HG03280 (cell line): ENCODE data around the gene MB.
"Not testable (repeated sequence)": the region's sequence is repeated elsewhere in the genome, so short reads cannot be mapped to it uniquely, and the experiment has no call there.

Experiments used
- ATAC-seq: cut with Tn5 transposase; IDR thresholded peaks from one replicate; pipeline ENCODE4 v1.9.1; 2021; ENCODE audit warnings: mild to moderate bottlenecking, moderate library complexity; ENCODE audit not compliant: unreplicated experiment

MB gene

GRCh38 chr22:35638001-35638400 lies 20.9 kb upstream of the MB start:
- ATAC-seq = no peak

DNA sequence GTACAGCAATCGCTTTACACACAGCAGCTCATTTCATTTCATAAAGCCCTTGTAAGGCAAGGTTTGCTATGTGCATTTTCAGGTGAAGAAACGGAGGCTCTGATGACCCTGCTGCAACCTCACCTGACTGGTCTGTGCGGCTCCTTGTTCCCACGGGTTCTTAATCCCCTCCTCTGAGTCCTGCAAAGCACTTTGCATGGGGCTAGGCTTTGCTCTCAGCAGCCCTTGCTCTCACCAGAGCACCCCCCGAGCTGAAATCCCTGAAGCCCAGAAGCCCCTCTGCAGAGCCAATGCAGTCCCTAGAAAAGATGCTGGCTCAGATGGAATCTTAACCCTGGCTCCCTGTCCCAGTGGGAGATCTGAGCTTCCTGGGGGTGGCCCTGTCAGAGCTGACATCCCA lies 20.1 kb upstream of the MB start:
- ATAC-seq = no peak

DNA sequence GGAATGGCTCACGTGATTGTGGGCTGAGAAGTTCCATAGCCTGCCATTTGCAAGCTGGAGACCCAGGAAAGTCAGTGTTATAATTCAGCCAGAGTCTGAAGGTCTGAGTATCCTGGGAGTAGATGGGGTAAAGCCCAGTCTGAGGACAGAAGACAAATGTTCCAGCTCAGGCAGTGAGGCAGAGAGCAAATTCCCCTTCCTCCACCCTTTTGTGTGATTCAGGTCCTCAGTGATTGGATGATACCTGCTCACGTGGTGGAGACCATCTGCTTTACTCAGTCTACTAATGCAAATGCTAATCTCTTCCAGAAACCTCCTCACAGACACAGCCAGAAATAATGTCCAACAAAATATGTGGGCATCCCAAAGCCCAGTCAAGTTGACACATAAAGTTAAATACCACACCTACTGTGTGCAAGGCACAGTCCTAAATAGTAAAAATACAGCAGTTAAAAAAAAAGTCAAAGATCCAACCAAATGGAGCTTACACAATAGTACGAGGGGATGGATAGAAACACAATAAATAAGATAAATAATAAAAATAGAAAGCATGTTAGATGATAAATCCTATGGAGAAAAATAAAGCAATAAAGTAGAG lies 17.9 kb upstream of the MB start:
- no peak for ATAC-seq

GRCh38 chr22:35634015-35634414 lies 16.9 kb upstream of the MB start:
- ATAC-seq = no peak

- ATAC-seq = no peak
These were observed 16.4 kb upstream of the MB start for GRCh38 chr22:35633520-35633919.

GRCh38 chr22:35632935-35633334 lies 15.8 kb upstream of the MB start:
- no peak for ATAC-seq

DNA sequence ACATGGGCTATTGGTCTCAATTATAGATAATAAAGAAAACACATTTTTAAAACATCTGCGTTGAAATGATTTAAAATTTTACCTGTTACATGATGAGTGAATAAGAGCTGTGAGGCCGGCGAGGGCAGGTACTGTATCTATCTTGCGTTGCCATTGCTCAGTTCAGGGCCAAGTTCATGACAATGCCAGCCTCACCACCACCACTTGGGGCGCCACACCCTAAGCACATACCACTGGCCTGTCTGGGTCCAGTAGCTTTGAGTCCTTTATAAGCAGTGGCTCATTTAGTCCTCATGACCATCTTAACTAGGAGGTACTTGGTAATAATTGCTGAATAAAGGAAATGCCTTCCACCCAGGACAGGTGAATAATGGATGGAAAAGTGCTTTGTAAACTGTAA lies 14.5 kb upstream of the MB start:
- no peak for ATAC-seq

DNA sequence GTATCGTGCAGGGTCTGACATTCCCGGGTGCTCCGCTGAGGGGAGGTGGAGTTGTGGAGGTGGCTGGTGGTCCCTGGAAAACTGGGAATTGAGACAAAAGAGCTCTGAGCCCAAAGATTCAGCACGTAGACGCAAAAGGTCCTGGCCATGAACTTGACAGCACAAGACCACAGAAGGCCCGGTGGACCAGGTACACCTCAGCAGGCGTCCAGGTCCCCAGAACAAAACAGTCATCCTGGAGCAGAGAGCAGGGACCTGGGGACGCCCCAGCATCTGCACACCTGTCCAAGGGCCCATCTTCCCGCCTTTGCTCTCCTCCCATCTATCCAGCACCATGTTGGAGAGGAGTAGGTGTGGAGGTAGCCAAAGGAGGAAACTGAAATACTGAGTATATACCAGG lies 13.8 kb upstream of the MB start:
- ATAC-seq = no peak

DNA sequence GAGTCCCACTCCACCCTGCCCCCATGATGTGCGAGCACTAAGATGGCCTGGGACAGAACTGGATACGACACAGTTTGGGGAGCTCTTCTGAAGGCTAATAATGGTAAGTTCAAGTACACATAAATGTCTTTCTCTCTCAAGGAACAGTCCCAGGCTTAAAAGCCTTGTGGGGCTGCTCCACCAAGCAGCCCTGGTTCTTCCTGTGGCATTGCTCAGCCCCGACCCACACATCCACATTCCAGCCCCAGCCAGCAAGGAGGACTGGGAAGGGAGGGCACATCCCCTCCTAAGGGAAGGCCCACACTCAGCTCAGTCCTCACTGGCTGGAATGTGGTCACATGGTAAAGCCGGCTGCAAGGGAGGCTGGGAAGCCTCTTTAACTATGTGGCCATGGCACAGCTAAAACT lies 13.3 kb upstream of the MB start:
- ATAC-seq = no peak

- no peak for ATAC-seq
These were observed 12.5 kb upstream of the MB start for GRCh38 chr22:35629406-35630216.

GRCh38 chr22:35628732-35629131 lies 11.6 kb upstream of the MB start:
- ATAC-seq = no peak

GRCh38 chr22:35627267-35628041 lies 10.3 kb upstream of the MB start:
- ATAC-seq = no peak

GRCh38 chr22:35625763-35626432 lies 8.8 kb upstream of the MB start:
- ATAC-seq = no peak

DNA sequence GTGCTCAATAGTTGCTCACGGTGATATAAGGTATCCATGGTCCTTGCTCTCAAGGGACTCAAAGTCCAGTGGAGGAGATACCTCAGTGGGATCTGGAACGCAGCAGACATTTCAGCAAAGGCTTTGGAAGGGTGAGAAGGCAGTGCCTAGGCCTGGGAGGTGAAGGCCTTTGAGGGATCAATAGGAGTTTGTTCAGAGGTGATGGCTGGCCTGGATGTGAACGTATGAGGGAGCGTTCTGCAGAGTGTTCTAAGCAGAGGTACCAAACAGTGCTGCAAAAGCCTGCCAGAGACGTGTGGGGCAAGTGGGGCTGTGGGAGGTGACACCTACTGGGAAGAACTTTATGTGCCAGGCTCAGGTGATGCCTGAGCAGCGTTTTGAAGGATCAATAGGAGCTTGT lies 7.4 kb upstream of the MB start:
- ATAC-seq = no peak

DNA sequence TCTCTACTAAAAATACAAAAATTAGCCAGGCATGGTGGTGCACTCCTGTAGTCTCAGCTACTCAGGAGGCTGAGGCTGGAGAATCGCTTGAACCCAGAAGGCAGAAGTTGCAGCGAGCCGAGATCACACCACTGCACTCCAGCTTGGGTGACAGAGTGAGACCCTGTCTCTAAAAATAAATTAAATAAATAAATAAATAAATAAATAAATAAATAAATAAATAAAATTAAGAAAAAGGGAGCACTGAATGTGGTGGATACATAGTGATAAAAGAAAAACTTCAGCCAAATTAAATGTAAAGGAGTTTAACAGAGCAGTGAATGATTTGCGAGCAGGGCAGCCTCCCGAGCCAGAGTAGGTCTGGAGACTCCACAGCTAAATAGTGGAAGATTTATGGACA lies 6.8 kb upstream of the MB start:
- not testable (repeated sequence) for ATAC-seq

DNA sequence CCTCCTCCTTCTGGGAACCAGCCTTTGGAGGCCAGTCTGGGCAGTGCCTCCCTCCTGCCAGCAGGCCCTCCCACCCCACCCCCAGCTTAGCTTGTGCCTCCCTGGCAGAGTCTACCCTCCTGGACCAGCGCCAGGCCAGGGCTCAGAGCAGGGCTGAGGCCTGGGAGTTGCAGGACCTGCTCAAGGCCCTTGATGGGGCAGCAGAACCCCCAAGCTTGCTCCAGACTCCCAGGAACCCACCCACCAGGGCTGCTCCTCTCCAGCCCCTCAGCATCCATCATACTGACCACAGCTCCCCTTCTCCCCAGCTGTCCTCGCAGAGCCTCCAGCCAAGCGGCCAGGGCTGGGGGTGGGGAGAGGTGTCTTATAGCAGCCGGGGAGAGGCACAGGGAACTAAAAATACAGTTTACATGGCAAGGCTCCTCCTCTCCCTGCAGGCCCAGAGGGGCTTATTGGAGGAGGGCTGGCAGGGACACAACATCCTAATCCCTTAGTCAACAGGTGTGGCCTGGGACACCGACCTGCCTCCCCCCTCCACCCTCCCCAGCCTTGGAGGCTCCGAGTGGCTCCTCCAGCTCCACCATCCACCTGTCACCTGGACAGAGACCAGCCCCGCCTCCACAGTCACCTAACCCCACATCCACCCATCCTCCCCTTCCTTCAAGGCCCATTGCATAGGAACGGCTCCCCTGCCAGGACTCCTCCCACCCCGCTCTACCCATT lies 5.2 kb upstream of the MB start:
- ATAC-seq = no peak

GRCh38 chr22:35621451-35621850 lies 4.3 kb upstream of the MB start:
- ATAC-seq = no peak

DNA sequence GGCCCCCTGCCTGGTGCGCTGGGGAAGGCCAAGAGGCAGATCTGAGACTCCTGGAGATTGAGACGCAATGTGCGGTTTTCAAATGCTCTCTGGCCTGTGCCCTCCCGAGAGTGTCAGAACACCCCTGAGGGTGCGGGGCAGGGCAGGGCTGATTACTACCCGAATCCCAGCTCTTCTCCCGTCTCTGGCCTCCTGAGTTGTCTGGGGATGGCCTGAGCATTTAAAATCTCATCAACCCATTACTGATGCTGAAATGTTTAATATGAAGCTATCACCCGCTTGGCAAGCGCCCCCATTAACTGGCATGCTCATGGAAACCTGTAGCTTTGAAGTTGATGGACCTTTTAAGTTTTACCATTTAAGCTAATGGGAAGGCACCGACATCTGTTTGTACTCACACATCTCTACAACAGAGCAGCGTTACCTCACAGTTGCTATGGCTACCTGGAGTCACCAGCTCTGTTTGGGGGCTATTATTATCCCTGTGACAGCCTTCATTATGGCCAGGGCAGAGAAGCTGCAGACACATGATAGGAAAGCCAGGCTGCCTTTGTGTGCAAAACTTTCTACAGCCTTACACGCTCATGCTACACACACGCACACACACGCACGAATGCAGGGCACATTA lies 3.6 kb upstream of the MB start:
- ATAC-seq = no peak

- ATAC-seq = no peak
These were observed 2.4 kb upstream of the MB start for GRCh38 chr22:35619336-35620094.
